ENCODE results near the gene CELF3. TPM values are rescaled to one million over a fixed set of nuclear protein-coding genes. Genes with fewer than 3 reads are reported as not detected.

The CELF3 gene
- polyA plus RNA-seq, 3 donors, result not detected

GRCh38 chr1:151702936-151703335 is 13.7 kb downstream of the CELF3 start:
- Histone ChIP-seq H3K4me1 (ENCODE audit: control insufficient read depth in 1 of 2, insufficient read depth in 2 of 2, low read length in 2 of 2) (peaks cover 0 to 5% of the 10 kb centered on the region in 2 donors), H3K9me3 (replicated peaks in 1 of 2; ENCODE audit: control insufficient read depth in 1 of 2, insufficient read depth in 1 of 2, low read length in 2 of 2) (no peaks in the 10 kb centered on the region), H3K27me3 (ENCODE audit: control insufficient read depth in 2 of 2, insufficient read depth in 2 of 2, low read length in 2 of 2) (no peaks in the 10 kb centered on the region), H3K36me3 (replicated peaks in 1 of 2; ENCODE audit: control insufficient read depth in 1 of 2, insufficient read depth in 2 of 2, low read length in 2 of 2) (peaks cover 41 to 43% of the 10 kb centered on the region in 2 donors), H3K27ac (ENCODE audit: low read depth in 1 of 2, low read length in 2 of 2) (no peak overlapping the region), H3K4me2 (replicated peaks; ENCODE audit: extremely low read depth, low read length, poor library complexity, severe bottlenecking) (no peak overlapping the region), H4K20me1 (ENCODE audit: insufficient read depth, low read length) (peaks cover 6% of the 10 kb centered on the region), H3K9ac (ENCODE audit: insufficient read depth, low read length, poor library complexity, severe bottlenecking) (peak overlapping the region; percentile 15), H3K79me2 (ENCODE audit: insufficient read depth, low read length) (no peaks in the 10 kb centered on the region), H2AFZ (ENCODE audit: insufficient read depth, low read depth, low read length, poor library complexity, severe bottlenecking) (no peak overlapping the region), H3K4me3 (replicated peaks in 1 of 3; ENCODE audit: low read depth in 2 of 3, low read length in 3 of 3) (no peak overlapping the region)
- WGBS (ENCODE audit: insufficient coverage), result 45% methylated on average over 7 of the region's 8 CpGs
- peaks cover 0 to 5% (median 1%) of the 10 kb centered on the region in 3 donors for H3K27me3 Mint-ChIP-seq (ENCODE audit: low read depth in 3 of 3)
- TF ChIP-seq CTCF (IDR thresholded peaks at IDR 0.05), result no peak
- peak overlapping the region in 2 of 7 donors; percentile 20 to 54 for H3K27ac Mint-ChIP-seq
- no peaks in the 10 kb centered on the region for H3K9me3 Mint-ChIP-seq
- intact Hi-C loops (cut with micrococcal nuclease), result no loop called here
- H3K36me3 Mint-ChIP-seq, result peaks cover 31 to 34% of the 10 kb centered on the region in 2 donors
- DNase-seq, result no peak
- no peak overlapping the region for H3K4me3 Mint-ChIP-seq
- peaks cover 15% of the 10 kb centered on the region for H3K4me1 Mint-ChIP-seq

- intact Hi-C loops (cut with micrococcal nuclease), result no loop called here
- no peak for DNase-seq
Measured at GRCh38 chr1:151701515-151701914, 15.1 kb downstream of the CELF3 start.

More at GRCh38 chr1:151701515-151701914, 15.1 kb downstream of the CELF3 start:
- H3K79me2 ChIP-seq (ENCODE audit: insufficient read depth, low read length), result no peaks in the 10 kb centered on the region
- peaks cover 54 to 57% of the 10 kb centered on the region in 2 donors for H3K36me3 ChIP-seq (replicated peaks in 1 of 2; ENCODE audit: control insufficient read depth in 1 of 2, insufficient read depth in 2 of 2, low read length in 2 of 2)
- Mint-ChIP-seq H3K4me3 (no peak overlapping the region), H3K27ac (peak overlapping the region in 1 of 7 donors; percentile 47), H3K27me3 (ENCODE audit: low read depth in 3 of 3) (peaks cover 0 to 5% (median 1%) of the 10 kb centered on the region in 3 donors), H3K36me3 (peaks cover 44 to 48% of the 10 kb centered on the region in 2 donors), H3K9me3 (no peaks in the 10 kb centered on the region), H3K4me1 (peaks cover 15% of the 10 kb centered on the region)
- no peak overlapping the region for H3K9ac ChIP-seq (ENCODE audit: insufficient read depth, low read length, poor library complexity, severe bottlenecking)
- H2AFZ ChIP-seq (ENCODE audit: insufficient read depth, low read depth, low read length, poor library complexity, severe bottlenecking), result no peak overlapping the region
- H3K4me3 ChIP-seq (replicated peaks in 1 of 3; ENCODE audit: low read depth in 2 of 3, low read length in 3 of 3), result no peak overlapping the region
- peaks cover 16% of the 10 kb centered on the region for H4K20me1 ChIP-seq (ENCODE audit: insufficient read depth, low read length)
- WGBS (ENCODE audit: insufficient coverage), result 100% methylated on average over 1 of the region's 5 CpGs
- TF ChIP-seq CTCF (IDR thresholded peaks at IDR 0.05), result no peak
- no peak overlapping the region for H3K4me2 ChIP-seq (replicated peaks; ENCODE audit: extremely low read depth, low read length, poor library complexity, severe bottlenecking)
- no peak overlapping the region for H3K27ac ChIP-seq (ENCODE audit: low read depth in 1 of 2, low read length in 2 of 2)
- peaks cover 0 to 5% of the 10 kb centered on the region in 2 donors for H3K4me1 ChIP-seq (ENCODE audit: control insufficient read depth in 1 of 2, insufficient read depth in 2 of 2, low read length in 2 of 2)
- no peaks in the 10 kb centered on the region for H3K27me3 ChIP-seq (ENCODE audit: control insufficient read depth in 2 of 2, insufficient read depth in 2 of 2, low read length in 2 of 2)
- H3K9me3 ChIP-seq (replicated peaks in 1 of 2; ENCODE audit: control insufficient read depth in 1 of 2, insufficient read depth in 1 of 2, low read length in 2 of 2), result no peaks in the 10 kb centered on the region
